ENCODE results near the gene RBFOX1. TPM values are rescaled to one million over a fixed set of nuclear protein-coding genes. Genes with fewer than 3 reads are reported as not detected.
A peak's percentile ranks its signal among the peaks of the same experiment; 100 is the strongest.

The RBFOX1 gene
- total and polyA plus RNA-seq, 11 donors: 13.4 to 68.1 (median 48.2) TPM

- Histone ChIP-seq H3K9me3 (peaks cover 0 to 6% (median 0%) of the 10 kb centered on the region in 12 donors), H3K4me3 (no peak overlapping the region), H3K27ac (peak overlapping the region in 1 of 12 donors; percentile 4), H3K4me1 (no peaks in the 10 kb centered on the region), H3K36me3 (no peaks in the 10 kb centered on the region), H3K27me3 (no peaks in the 10 kb centered on the region)
- DNase-seq: no peak
- intact Hi-C loops (cut with DNase I): no loop called here
- no peak for ATAC-seq
- TF ChIP-seq POLR2A (IDR thresholded peaks at IDR 0.05): no peak
- no peak for TF ChIP-seq CTCF (IDR thresholded peaks at IDR 0.05)
- WGBS, 4 donors: 48 to 68% (median 56%) methylated on average over 1 of the region's 1 CpG
Observed at GRCh38 chr16:7315813-7316212, 16.8 kb upstream of the RBFOX1 start.

GRCh38 chr16:7316281-7316888 is 16.3 kb upstream of the RBFOX1 start:
- Histone ChIP-seq H3K27me3 (no peaks in the 10 kb centered on the region), H3K27ac (no peak overlapping the region), H3K4me1 (no peaks in the 10 kb centered on the region), H3K4me3 (no peak overlapping the region), H3K9me3 (peaks cover 0 to 6% (median 0%) of the 10 kb centered on the region in 12 donors), H3K36me3 (no peaks in the 10 kb centered on the region)
- TF ChIP-seq CTCF (IDR thresholded peaks at IDR 0.05) (no peak), POLR2A (IDR thresholded peaks at IDR 0.05) (no peak)
- ATAC-seq: no peak
- intact Hi-C loops (cut with DNase I): no loop called here
- no peak for DNase-seq

GRCh38 chr16:7317982-7318381 is 14.7 kb upstream of the RBFOX1 start:
- H3K9me3 ChIP-seq: peaks cover 0 to 6% (median 0%) of the 10 kb centered on the region in 12 donors
- intact Hi-C loops (cut with DNase I): no loop called here
- DNase-seq (no peak), ATAC-seq (no peak)
- H3K36me3 ChIP-seq: no peaks in the 10 kb centered on the region
- no peaks in the 10 kb centered on the region for H3K4me1 ChIP-seq
- H3K4me3 ChIP-seq: no peak overlapping the region
- H3K27me3 ChIP-seq: no peaks in the 10 kb centered on the region
- WGBS, 4 donors: 90 to 94% (median 91%) methylated on average over 5 of the region's 5 CpGs
- H3K27ac ChIP-seq: no peak overlapping the region
- no peak for TF ChIP-seq CTCF (IDR thresholded peaks at IDR 0.05)
- no peak for TF ChIP-seq POLR2A (IDR thresholded peaks at IDR 0.05)

GRCh38 chr16:7318686-7319085 is 14.0 kb upstream of the RBFOX1 start:
- Histone ChIP-seq H3K4me1 (no peaks in the 10 kb centered on the region), H3K9me3 (peaks cover 0 to 6% (median 0%) of the 10 kb centered on the region in 12 donors), H3K27me3 (no peaks in the 10 kb centered on the region), H3K4me3 (no peak overlapping the region), H3K36me3 (no peaks in the 10 kb centered on the region), H3K27ac (peak overlapping the region in 1 of 12 donors; percentile 22)
- 84 to 91% (median 89%) methylated on average over 7 of the region's 7 CpGs for WGBS, 4 donors
- DNase-seq: no peak
- no peak for ATAC-seq
- intact Hi-C loops (cut with DNase I): no loop called here
- TF ChIP-seq POLR2A (IDR thresholded peaks at IDR 0.05): no peak
- no peak for TF ChIP-seq CTCF (IDR thresholded peaks at IDR 0.05)

All from heart left ventricle (tissue), 16 donors.